ENCODE measurements around the gene DUSP3.
A peak's percentile ranks its signal among the peaks of the same experiment; 100 is the strongest.

DUSP3 gene

DNA sequence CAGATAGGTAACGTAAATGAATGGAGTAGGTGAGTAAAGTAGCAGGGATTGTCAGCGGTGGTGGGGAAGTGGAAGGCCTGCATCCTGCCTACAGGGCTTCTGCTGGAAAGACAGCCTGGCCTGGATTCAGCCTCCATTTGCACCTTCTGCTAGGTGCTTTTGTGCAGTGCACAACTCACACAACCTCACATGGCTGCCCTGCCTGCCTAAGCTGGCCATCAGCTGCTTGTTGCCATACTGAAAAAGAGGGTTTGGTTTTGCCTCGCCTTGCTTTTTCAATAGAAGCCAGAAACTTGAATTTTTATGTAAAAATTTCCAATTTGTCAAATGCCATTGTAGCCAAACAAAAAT is 56.5 kb downstream of the DUSP3 start:
- no peaks in the 10 kb centered on the region for H3K36me3 ChIP-seq (replicated peaks; ENCODE audit: low read depth, low read length)
- no peak overlapping the region for H3K4me3 ChIP-seq (ENCODE audit: low read length)
- no peak overlapping the region for H3K9ac ChIP-seq (ENCODE audit: low read length)
- H3K9me3 ChIP-seq (ENCODE audit: insufficient read depth, low read length), result no peaks in the 10 kb centered on the region
- H3K27ac ChIP-seq (ENCODE audit: low read length), result no peak overlapping the region
- no peaks in the 10 kb centered on the region for H3K27me3 ChIP-seq (ENCODE audit: low read depth, low read length)
- no peak overlapping the region for H3K4me2 ChIP-seq (ENCODE audit: low read length)
- H4K20me1 ChIP-seq (ENCODE audit: insufficient read depth, low read length), result no peaks in the 10 kb centered on the region
- H3K4me1 ChIP-seq (ENCODE audit: low read length), result peaks cover 18% of the 10 kb centered on the region
- TF ChIP-seq, protein P1, sequence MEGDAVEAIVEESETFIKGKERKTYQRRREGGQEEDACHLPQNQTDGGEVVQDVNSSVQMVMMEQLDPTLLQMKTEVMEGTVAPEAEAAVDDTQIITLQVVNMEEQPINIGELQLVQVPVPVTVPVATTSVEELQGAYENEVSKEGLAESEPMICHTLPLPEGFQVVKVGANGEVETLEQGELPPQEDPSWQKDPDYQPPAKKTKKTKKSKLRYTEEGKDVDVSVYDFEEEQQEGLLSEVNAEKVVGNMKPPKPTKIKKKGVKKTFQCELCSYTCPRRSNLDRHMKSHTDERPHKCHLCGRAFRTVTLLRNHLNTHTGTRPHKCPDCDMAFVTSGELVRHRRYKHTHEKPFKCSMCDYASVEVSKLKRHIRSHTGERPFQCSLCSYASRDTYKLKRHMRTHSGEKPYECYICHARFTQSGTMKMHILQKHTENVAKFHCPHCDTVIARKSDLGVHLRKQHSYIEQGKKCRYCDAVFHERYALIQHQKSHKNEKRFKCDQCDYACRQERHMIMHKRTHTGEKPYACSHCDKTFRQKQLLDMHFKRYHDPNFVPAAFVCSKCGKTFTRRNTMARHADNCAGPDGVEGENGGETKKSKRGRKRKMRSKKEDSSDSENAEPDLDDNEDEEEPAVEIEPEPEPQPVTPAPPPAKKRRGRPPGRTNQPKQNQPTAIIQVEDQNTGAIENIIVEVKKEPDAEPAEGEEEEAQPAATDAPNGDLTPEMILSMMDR (IDR thresholded peaks at IDR 0.05; ENCODE audit: low read depth, low read length), result no peak
- no peak for TF ChIP-seq EZH2phosphoT487 (IDR thresholded peaks at IDR 0.05; ENCODE audit: low read depth)
- H3K79me2 ChIP-seq (ENCODE audit: low read length), result no peaks in the 10 kb centered on the region
- no peak overlapping the region for H2AFZ ChIP-seq (ENCODE audit: low read depth, low read length)

DNA sequence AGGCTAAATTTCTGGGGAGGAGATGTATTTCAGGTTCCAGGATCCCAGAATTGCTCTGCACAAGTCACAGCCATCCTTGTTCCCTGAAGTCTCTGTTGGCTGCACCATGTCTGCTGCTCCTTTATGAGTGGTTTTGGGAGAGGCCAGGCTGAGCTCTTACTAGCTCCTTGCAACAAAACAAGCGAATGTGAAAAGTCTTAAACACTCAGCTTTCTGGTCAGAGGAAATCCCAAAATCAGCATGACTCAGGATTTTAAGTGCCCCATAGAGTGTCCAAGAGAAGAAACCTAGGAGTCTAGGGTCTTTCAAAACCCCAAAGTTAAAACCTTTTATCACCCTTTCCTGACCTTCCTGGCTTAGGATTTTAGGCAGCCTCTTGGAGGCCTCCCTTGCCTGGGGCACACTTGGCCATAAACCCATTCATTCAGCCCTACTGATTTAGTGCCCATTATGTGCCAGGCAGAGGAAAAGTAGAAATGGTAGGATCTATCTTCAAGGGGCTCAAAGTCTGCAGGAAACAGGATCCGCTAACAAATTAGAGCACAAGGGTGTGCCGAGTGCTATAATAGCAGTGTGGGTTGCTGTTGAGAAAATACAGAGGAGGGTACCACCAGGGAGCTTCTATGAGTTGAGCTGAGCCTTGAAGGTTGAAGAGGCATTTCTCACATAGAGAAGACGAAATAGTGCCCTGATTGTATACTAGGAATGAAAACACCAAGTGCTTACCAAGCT is 57.1 kb downstream of the DUSP3 start:
- Histone ChIP-seq H4K20me1 (ENCODE audit: insufficient read depth, low read length) (no peaks in the 10 kb centered on the region), H3K79me2 (ENCODE audit: low read length) (no peaks in the 10 kb centered on the region), H3K36me3 (replicated peaks; ENCODE audit: low read depth, low read length) (no peaks in the 10 kb centered on the region), H3K27me3 (ENCODE audit: low read depth, low read length) (peaks cover 5% of the 10 kb centered on the region; the same call in 1 of the 2 replicates), H3K4me1 (ENCODE audit: low read length) (peaks cover 18% of the 10 kb centered on the region), H3K4me3 (ENCODE audit: low read length) (peak overlapping the region; percentile 79), H3K9me3 (ENCODE audit: insufficient read depth, low read length) (no peaks in the 10 kb centered on the region), H3K4me2 (ENCODE audit: low read length) (peak overlapping the region; percentile 83), H3K27ac (ENCODE audit: low read length) (no peak overlapping the region), H2AFZ (ENCODE audit: low read depth, low read length) (peak overlapping the region; percentile 72), H3K9ac (ENCODE audit: low read length) (peak overlapping the region; percentile 72; the same call in 1 of the 2 replicates)
- no peak for TF ChIP-seq EZH2phosphoT487 (IDR thresholded peaks at IDR 0.05; ENCODE audit: low read depth)

DNA sequence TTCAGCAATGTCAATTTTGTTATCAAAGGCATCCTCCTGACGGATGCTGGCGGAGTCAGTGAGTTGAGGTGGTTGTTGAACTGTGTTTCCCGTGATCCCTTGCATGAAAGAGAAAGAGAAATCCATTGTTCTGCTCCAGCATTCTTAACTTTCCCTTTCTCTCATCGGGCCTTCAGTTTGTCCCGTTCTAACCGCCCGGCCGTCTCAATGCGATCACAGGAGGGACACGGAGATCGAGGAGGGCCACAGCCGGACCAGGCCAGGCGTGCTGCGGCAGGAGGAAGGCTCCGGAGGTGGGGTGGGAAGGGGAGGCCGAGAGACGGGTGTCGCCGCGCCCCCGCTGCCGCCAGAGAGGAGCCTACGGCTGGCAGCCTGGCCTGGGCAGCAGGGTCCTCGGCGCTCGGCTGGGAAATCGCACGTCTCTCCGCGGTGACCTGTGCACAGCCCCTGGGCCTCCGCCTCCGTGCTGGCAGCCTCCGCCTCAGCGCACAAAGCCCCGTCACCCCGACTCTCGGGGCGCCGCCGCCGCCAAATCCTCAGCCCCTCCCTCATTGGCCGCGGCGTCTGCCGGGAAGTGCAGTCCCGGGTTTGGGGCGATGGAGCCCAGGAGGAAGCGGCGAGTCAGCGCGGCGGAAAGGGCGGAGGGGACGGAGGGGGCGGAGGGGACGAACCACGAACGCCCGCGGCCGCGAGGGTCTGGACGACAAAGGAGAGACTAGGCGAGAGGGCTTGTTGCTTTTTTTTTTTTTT is 58.3 kb downstream of the DUSP3 start:
- Histone ChIP-seq H4K20me1 (ENCODE audit: insufficient read depth, low read length) (no peaks in the 10 kb centered on the region), H3K4me1 (ENCODE audit: low read length) (peaks cover 18% of the 10 kb centered on the region), H3K27ac (ENCODE audit: low read length) (peak overlapping the region; percentile 24), H3K36me3 (replicated peaks; ENCODE audit: low read depth, low read length) (no peaks in the 10 kb centered on the region), H3K4me2 (ENCODE audit: low read length) (peak overlapping the region; percentile 83), H3K27me3 (ENCODE audit: low read depth, low read length) (peaks cover 9% of the 10 kb centered on the region), H3K9me3 (ENCODE audit: insufficient read depth, low read length) (no peaks in the 10 kb centered on the region), H3K4me3 (ENCODE audit: low read length) (peak overlapping the region; percentile 79), H3K79me2 (ENCODE audit: low read length) (no peaks in the 10 kb centered on the region), H3K9ac (ENCODE audit: low read length) (peak overlapping the region; percentile 72), H2AFZ (ENCODE audit: low read depth, low read length) (peak overlapping the region; percentile 85)
- no peak for TF ChIP-seq EZH2phosphoT487 (IDR thresholded peaks at IDR 0.05; ENCODE audit: low read depth)
- TF ChIP-seq, protein P1 (IDR thresholded peaks at IDR 0.05; ENCODE audit: low read depth, low read length), result no peak

GRCh38 chr17:43719578-43719977 is 59.2 kb downstream of the DUSP3 start:
- H3K27me3 ChIP-seq (ENCODE audit: low read depth, low read length), result peaks cover 16% of the 10 kb centered on the region
- peak overlapping the region; percentile 83 for H3K4me2 ChIP-seq (ENCODE audit: low read length)

More at GRCh38 chr17:43719578-43719977, 59.2 kb downstream of the DUSP3 start:
- H3K79me2 ChIP-seq (ENCODE audit: low read length), result no peaks in the 10 kb centered on the region
- TF ChIP-seq, protein P1 (IDR thresholded peaks at IDR 0.05; ENCODE audit: low read depth, low read length), result no peak
- no peak for TF ChIP-seq EZH2phosphoT487 (IDR thresholded peaks at IDR 0.05; ENCODE audit: low read depth)
- H3K4me1 ChIP-seq (ENCODE audit: low read length), result peaks cover 18% of the 10 kb centered on the region
- H3K9ac ChIP-seq (ENCODE audit: low read length), result peak overlapping the region; percentile 72; the same call in 1 of the 2 replicates
- H2AFZ ChIP-seq (ENCODE audit: low read depth, low read length), result no peak overlapping the region
- no peaks in the 10 kb centered on the region for H4K20me1 ChIP-seq (ENCODE audit: insufficient read depth, low read length)
- no peaks in the 10 kb centered on the region for H3K36me3 ChIP-seq (replicated peaks; ENCODE audit: low read depth, low read length)
- peak overlapping the region; percentile 79 for H3K4me3 ChIP-seq (ENCODE audit: low read length)
- peak overlapping the region; percentile 24 for H3K27ac ChIP-seq (ENCODE audit: low read length)
- H3K9me3 ChIP-seq (ENCODE audit: insufficient read depth, low read length), result no peaks in the 10 kb centered on the region
